Cerebellar cortex (tissue), 1 donor: ENCODE results near the gene UBE2L5.
"Not testable (repeated sequence)": the region's sequence is repeated elsewhere in the genome, so short reads cannot be mapped to it uniquely, and the experiment has no call there.

ENCODE experiments used
- DNase-seq: peaks from one replicate; pipeline ENCODE4 v3.0.0-alpha.2; 2015; ENCODE audit warnings: low spot score

Gene UBE2L5

GRCh38 chr13:30440910-30441703 is 18.8 kb downstream of the UBE2L5 start:
- no peak for DNase-seq

- no peak for DNase-seq
These were observed 20.6 kb downstream of the UBE2L5 start for GRCh38 chr13:30442926-30443325.

GRCh38 chr13:30443491-30443890 is 21.2 kb downstream of the UBE2L5 start:
- DNase-seq, result not testable (repeated sequence)

- no peak for DNase-seq
These were observed 21.7 kb downstream of the UBE2L5 start for GRCh38 chr13:30443957-30444404.

GRCh38 chr13:30446126-30446500 is 23.8 kb downstream of the UBE2L5 start:
- DNase-seq, result no peak

- no peak for DNase-seq
These were observed 26.1 kb downstream of the UBE2L5 start for GRCh38 chr13:30448441-30448840.

GRCh38 chr13:30450066-30450465 is 27.8 kb downstream of the UBE2L5 start:
- DNase-seq, result no peak

- not testable (repeated sequence) for DNase-seq
These were observed 29.2 kb downstream of the UBE2L5 start for GRCh38 chr13:30451476-30451875.

GRCh38 chr13:30453727-30454126 is 31.4 kb downstream of the UBE2L5 start:
- DNase-seq, result no peak

- DNase-seq, result no peak
These were observed 32.7 kb downstream of the UBE2L5 start for GRCh38 chr13:30454991-30455390.

GRCh38 chr13:30456290-30456689 is 34.0 kb downstream of the UBE2L5 start:
- peak; percentile 42 for DNase-seq

- no peak for DNase-seq
These were observed 35.1 kb downstream of the UBE2L5 start for GRCh38 chr13:30457306-30457891.

- peak; percentile 67 for DNase-seq
These were observed 39.2 kb downstream of the UBE2L5 start for GRCh38 chr13:30461279-30462066.

- DNase-seq, result peak; percentile 44
These were observed 41.6 kb downstream of the UBE2L5 start for GRCh38 chr13:30463787-30464495.

GRCh38 chr13:30464496-30465342 is 42.4 kb downstream of the UBE2L5 start:
- peak; percentile 68 for DNase-seq

- no peak for DNase-seq
These were observed 43.0 kb downstream of the UBE2L5 start for GRCh38 chr13:30465343-30465592.

GRCh38 chr13:30465593-30466357 is 43.5 kb downstream of the UBE2L5 start, which contains the start of gene HMGB1:
TSS of gene HMGB1 (minus strand) at chr13:30465936. CDS start at chr13:30463680, 2,256 bp downstream.
- peak; percentile 99 for DNase-seq

GRCh38 chr13:30466358-30466714 is 44.0 kb downstream of the UBE2L5 start:
- no peak for DNase-seq

- no peak for DNase-seq
These were observed 44.6 kb downstream of the UBE2L5 start for GRCh38 chr13:30466841-30467252.

GRCh38 chr13:30473675-30474074 is 51.4 kb downstream of the UBE2L5 start:
- DNase-seq, result no peak
